CD4-positive, alpha-beta memory T cell (primary cell): ENCODE data around the gene DPF3. TPM values are rescaled to one million over a fixed set of nuclear protein-coding genes. Genes with fewer than 3 reads are reported as not detected.

Experiments used
- CTCF ChIA-PET: fragments of 350-600 bp; sonication (Branson Sonifier 250); formaldehyde crosslinking; loops from one replicate; lab custom pipeline; 2021; ENCODE audit warnings: inconsistent platforms; ENCODE audit not compliant: partially characterized antibody; lab: Charles Lee
- POLR2A ChIA-PET: fragments of 350-600 bp; sonication (Branson Sonifier 250); formaldehyde crosslinking; loops from one replicate; lab custom pipeline; 2021; ENCODE audit not compliant: partially characterized antibody; lab: Charles Lee
- DNase-seq, 5 donors: peaks; one replicate each; pipeline versions ENCODE4 v3.0.0 to v3.0.0-alpha.2; 2020 to 2022; ENCODE audit warnings: mixed read lengths in 1 of 5
- H3K27ac ChIP-seq: one replicate; pipeline ENCODE4 v1.7.0; 2013; ENCODE audit warnings: low read depth, low read length
- H3K27me3 ChIP-seq: 2 replicates; pipeline ENCODE4 v1.7.0; 2013; ENCODE audit warnings: mild to moderate bottlenecking, low read length, moderate library complexity; ENCODE audit not compliant: insufficient read depth
- H3K36me3 ChIP-seq: 2 replicates; pipeline ENCODE4 v1.7.0; 2013; ENCODE audit warnings: mild to moderate bottlenecking, low read length, moderate library complexity; ENCODE audit not compliant: insufficient read depth
- H3K4me1 ChIP-seq: 2 replicates; pipeline ENCODE4 v1.7.0; 2013; ENCODE audit warnings: mild to moderate bottlenecking, low read length, moderate library complexity; ENCODE audit not compliant: insufficient read depth
- H3K4me3 ChIP-seq, 2 donors: one replicate each; pipeline ENCODE4 v1.7.0; 2013; ENCODE audit warnings: low read length in 2 of 2, mild to moderate bottlenecking in 1 of 2
- H3K9me3 ChIP-seq, 2 donors: one replicate each; pipeline ENCODE4 v1.7.0; 2013; ENCODE audit warnings: low read length in 2 of 2, control low read depth in 1 of 2; ENCODE audit not compliant: control insufficient read depth in 1 of 2
- H3K27ac Mint-ChIP-seq, 7 donors: one replicate each; pipeline ENCODE4 v1.8.0; 2020 to 2021; ENCODE audit warnings: mixed read lengths in 7 of 7, mild to moderate bottlenecking in 6 of 7, inconsistent platforms in 3 of 7, moderate library complexity in 3 of 7
- H3K27me3 Mint-ChIP-seq, 2 donors: one replicate each; pipeline ENCODE4 v1.8.0; 2020 to 2021; ENCODE audit warnings: mixed read lengths in 2 of 2
- H3K36me3 Mint-ChIP-seq, 2 donors: one replicate each; pipeline ENCODE4 v1.8.0; 2020 to 2021; ENCODE audit warnings: mixed read lengths in 2 of 2, inconsistent platforms in 1 of 2, mild to moderate bottlenecking in 1 of 2
- H3K4me1 Mint-ChIP-seq, 4 donors: one replicate each; pipeline ENCODE4 v1.8.0; 2020 to 2021; ENCODE audit warnings: mixed read lengths in 4 of 4, mild to moderate bottlenecking in 1 of 4
- H3K4me3 Mint-ChIP-seq, 8 donors: one replicate each; pipeline ENCODE4 v1.8.0; 2020 to 2021; ENCODE audit warnings: mixed read lengths in 8 of 8, mild to moderate bottlenecking in 7 of 8, moderate library complexity in 6 of 8, inconsistent platforms in 3 of 8
- H3K9me3 Mint-ChIP-seq, 8 donors: one replicate each; pipeline ENCODE4 v1.8.0; 2020 to 2021; ENCODE audit warnings: mixed read lengths in 8 of 8, mild to moderate bottlenecking in 5 of 8, inconsistent platforms in 3 of 8, moderate library complexity in 1 of 8
- intact Hi-C: fragments of 100-400 bp; cut with micrococcal nuclease; formaldehyde crosslinking; loops from one replicate; pipeline ENCODE4 v1.15.1; 2023
- polyA plus RNA-seq, 2 donors: library from polyadenylated mRNA; unstranded; fragments of 300-500 nt; fragmentation: Illumina TruSeq; gene quantifications; one replicate each; pipeline ENCODE4 v1.2.3, GENCODE V29; 2021
- total RNA-seq, 2 experiments: library from RNA; stranded (reverse); gene quantifications; one replicate each; pipeline ENCODE4 v1.2.3, GENCODE V29; 2021

Gene DPF3
- total and polyA plus RNA-seq, 4 experiments from 2014 or later, result 0.25 to 0.35 TPM; not detected in 2

DNA sequence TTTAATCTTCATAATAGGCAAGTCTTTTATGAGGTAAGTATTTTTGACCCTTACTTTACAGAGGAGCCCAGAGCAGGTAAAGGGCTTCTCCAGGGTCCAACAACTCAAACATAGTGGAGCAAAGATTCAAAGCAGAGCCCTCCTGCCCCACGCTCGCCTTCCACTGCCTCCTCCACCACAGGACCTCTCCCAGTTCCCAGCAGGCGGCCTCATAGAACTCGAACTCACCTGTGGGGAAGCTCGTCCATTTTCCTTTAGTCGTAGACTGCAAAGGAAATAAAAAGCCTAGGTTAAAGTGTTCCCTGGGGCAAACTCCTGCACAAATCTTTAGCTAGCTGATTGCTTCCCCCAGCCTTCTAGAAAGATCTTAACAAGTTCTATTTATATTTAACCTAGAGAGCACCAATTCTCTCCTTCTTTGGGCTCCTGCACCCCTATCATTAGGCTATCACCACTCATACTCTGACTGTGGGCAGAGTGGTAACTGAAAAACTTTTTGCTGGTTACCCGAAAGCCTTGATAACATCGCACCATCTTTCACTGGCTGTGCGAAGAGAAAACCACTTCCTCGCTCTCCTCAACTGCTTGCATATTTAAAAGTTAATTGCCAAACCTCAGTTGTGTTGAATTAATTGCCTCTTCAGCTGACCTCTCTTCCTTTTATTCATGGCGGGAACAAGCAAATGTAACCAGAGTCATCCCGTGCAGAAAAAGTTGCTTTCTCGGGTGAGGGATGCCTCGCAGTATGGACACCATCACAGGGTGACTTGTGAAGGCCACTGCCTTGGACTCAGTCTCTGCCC lies 299.6 kb downstream of the DPF3 start:
- H3K4me3 ChIP-seq, result no peak overlapping the region
- Mint-ChIP-seq H3K27ac (peak overlapping the region; percentile 3 to 71 (median 54)), H3K4me3 (peak overlapping the region in 7 of 8 donors; percentile 22 to 78 (median 62)), H3K36me3 (no peaks in the 10 kb centered on the region), H3K9me3 (peaks cover 0 to 7% (median 2%) of the 10 kb centered on the region in 8 donors), H3K27me3 (peaks cover 0 to 3% of the 10 kb centered on the region in 2 donors), H3K4me1 (peaks cover 37 to 68% (median 52%) of the 10 kb centered on the region in 4 donors)
- DNase-seq, result peak; percentile 62 to 72 (median 67)
- H3K9me3 ChIP-seq, result no peaks in the 10 kb centered on the region
- ChIA-PET CTCF (interaction anchor here (1.1 to 1.3 kb wide), 2 partner anchors 9 to 308 kb away, joined by 4 read pairs; no protein-coding TSS in a partner anchor), POLR2A (no interaction called here)
- H3K4me1 ChIP-seq, result peaks cover 60% of the 10 kb centered on the region
- intact Hi-C loops, result loop anchor here (2.0 to 5.0 kb wide), 3 partner anchors 57 to 298 kb away; partner anchors contain the start of gene DPF3
- H3K27me3 ChIP-seq, result no peaks in the 10 kb centered on the region
- H3K27ac ChIP-seq, result no peak overlapping the region
- no peaks in the 10 kb centered on the region for H3K36me3 ChIP-seq

DNA sequence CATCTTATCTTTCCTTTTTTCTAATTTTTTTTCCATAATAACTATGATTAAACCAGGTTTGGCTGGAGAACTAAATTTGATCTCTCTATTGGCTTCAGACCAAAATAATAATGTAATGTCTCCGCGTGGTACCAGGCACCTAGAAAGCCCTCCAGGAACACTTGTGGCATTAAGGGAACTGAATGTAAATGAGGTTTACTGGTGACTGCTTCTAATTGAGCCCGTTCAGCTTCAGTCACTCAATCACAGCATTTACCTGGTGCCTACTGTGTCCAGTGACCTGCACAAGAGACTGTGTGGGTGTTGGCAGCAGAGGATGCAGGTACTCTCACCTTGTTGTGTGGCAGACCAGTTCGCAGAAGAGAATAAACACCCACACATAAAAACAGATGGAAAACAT lies 302.5 kb downstream of the DPF3 start:
- H3K9me3 Mint-ChIP-seq, result peaks cover 0 to 9% (median 2%) of the 10 kb centered on the region in 8 donors
- Histone ChIP-seq H3K36me3 (no peaks in the 10 kb centered on the region), H3K27ac (no peak overlapping the region), H3K9me3 (no peaks in the 10 kb centered on the region), H3K4me1 (peaks cover 60% of the 10 kb centered on the region), H3K27me3 (no peaks in the 10 kb centered on the region), H3K4me3 (no peak overlapping the region)
- peaks cover 0 to 3% of the 10 kb centered on the region in 2 donors for H3K27me3 Mint-ChIP-seq
- POLR2A ChIA-PET, result no interaction called here
- H3K4me3 Mint-ChIP-seq, result peak overlapping the region in 3 of 8 donors; percentile 15 to 32 (median 26)
- intact Hi-C loops, result loop anchor here (5.0 kb wide), 2 partner anchors 54 to 301 kb away; partner anchors contain the start of gene DPF3
- H3K36me3 Mint-ChIP-seq, result no peaks in the 10 kb centered on the region
- CTCF ChIA-PET, result no interaction called here
- H3K27ac Mint-ChIP-seq, result no peak overlapping the region
- DNase-seq, result no peak
- H3K4me1 Mint-ChIP-seq, result peaks cover 37 to 65% (median 52%) of the 10 kb centered on the region in 4 donors

DNA sequence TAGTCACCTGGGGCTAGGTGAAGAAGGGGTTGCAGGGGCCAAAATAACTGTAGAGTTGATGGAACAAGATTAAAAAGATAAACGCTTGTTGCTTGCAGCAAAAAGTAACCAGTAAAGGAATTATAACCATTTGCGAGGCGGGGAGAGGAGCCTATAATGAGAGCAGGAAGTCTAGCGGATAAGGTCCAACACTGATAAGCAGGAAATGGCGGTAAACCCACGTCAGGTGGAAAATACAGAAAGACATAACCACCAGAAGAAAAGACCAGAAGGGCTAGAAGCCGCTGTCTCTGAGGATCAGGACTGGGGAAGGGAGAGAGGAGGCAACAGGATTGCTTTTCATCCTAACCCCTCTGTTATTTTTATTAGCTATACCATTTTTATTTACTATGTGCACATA lies 303.3 kb downstream of the DPF3 start:
- peaks cover 0 to 6% of the 10 kb centered on the region in 2 donors for H3K36me3 Mint-ChIP-seq
- intact Hi-C loops, result loop anchor here (1.0 to 5.0 kb wide), 3 partner anchors 53 to 302 kb away; partner anchors contain the start of gene DPF3
- POLR2A ChIA-PET, result no interaction called here

DNA sequence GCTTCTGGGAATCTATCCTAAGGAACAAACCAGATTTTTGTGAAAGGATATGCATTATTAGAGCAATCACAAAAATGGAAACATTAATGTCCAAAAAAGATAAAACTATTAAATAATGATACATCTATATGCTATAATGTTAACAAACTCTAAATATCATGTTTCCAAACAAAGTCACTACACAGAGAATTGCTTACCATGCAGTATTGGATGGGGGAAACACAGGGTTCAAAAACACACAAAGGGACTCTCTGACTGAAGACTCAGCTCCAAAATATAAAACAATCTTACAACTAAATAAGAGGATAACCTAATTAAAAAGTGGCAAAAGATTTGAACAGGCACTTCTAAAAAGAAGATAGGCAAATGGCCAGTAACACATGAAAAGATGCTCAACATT lies 304.2 kb downstream of the DPF3 start:
- Mint-ChIP-seq H3K4me1 (peaks cover 24 to 47% (median 39%) of the 10 kb centered on the region in 4 donors), H3K4me3 (peak overlapping the region in 2 of 8 donors; percentile 20 to 31), H3K27ac (no peak overlapping the region), H3K36me3 (peaks cover 0 to 6% of the 10 kb centered on the region in 2 donors), H3K27me3 (peaks cover 0 to 3% of the 10 kb centered on the region in 2 donors), H3K9me3 (peaks cover 0 to 13% (median 2%) of the 10 kb centered on the region in 8 donors)
- Histone ChIP-seq H3K4me1 (peaks cover 48% of the 10 kb centered on the region), H3K9me3 (no peaks in the 10 kb centered on the region), H3K27ac (no peak overlapping the region), H3K36me3 (no peaks in the 10 kb centered on the region), H3K4me3 (no peak overlapping the region), H3K27me3 (no peaks in the 10 kb centered on the region)
- ChIA-PET CTCF (no interaction called here), POLR2A (no interaction called here)
- intact Hi-C loops, result loop anchor here (1.0 to 5.0 kb wide), 3 partner anchors 52 to 303 kb away; partner anchors contain the start of gene DPF3
- DNase-seq, result no peak

More for the DNA sequence above, 303.3 kb downstream of the DPF3 start:
- no peaks in the 10 kb centered on the region for H3K9me3 ChIP-seq
- H3K27me3 Mint-ChIP-seq, result peaks cover 0 to 3% of the 10 kb centered on the region in 2 donors
- peaks cover 0 to 13% (median 2%) of the 10 kb centered on the region in 8 donors for H3K9me3 Mint-ChIP-seq
- no peak overlapping the region for H3K4me3 ChIP-seq
- H3K4me3 Mint-ChIP-seq, result peak overlapping the region; percentile 47 to 84 (median 66)
- no peaks in the 10 kb centered on the region for H3K27me3 ChIP-seq
- peak; percentile 26 to 57 (median 31) for DNase-seq
- peak overlapping the region in 4 of 7 donors; percentile 3 to 53 (median 8) for H3K27ac Mint-ChIP-seq
- H3K36me3 ChIP-seq, result no peaks in the 10 kb centered on the region
- peaks cover 32 to 57% (median 46%) of the 10 kb centered on the region in 4 donors for H3K4me1 Mint-ChIP-seq
- CTCF ChIA-PET, result no interaction called here
- no peak overlapping the region for H3K27ac ChIP-seq
- H3K4me1 ChIP-seq, result peaks cover 57% of the 10 kb centered on the region

DNA sequence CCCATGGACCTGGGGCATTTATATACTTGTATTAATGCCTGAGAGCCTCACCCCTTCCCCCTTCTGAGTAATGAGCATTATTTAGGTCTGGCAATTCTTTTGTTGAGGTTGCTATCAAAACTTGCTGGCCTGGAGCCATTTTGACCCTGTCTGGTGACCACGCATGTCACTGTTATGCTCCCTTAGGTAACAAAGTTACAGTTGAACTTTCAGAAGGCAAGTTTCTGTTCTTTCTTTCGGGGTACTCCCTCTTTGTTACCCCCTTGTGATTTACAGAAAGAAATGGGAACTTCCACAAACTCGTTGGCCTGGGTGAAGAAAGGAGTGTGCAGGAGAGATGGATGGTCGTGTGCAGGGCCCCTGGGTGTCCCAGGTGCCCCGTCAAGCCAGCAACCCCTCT lies 305.4 kb downstream of the DPF3 start:
- H3K27ac ChIP-seq, result no peak overlapping the region
- Mint-ChIP-seq H3K36me3 (peaks cover 0 to 6% of the 10 kb centered on the region in 2 donors), H3K4me1 (peaks cover 16 to 36% (median 29%) of the 10 kb centered on the region in 4 donors), H3K27me3 (peaks cover 3% of the 10 kb centered on the region in 2 donors), H3K4me3 (no peak overlapping the region), H3K27ac (no peak overlapping the region), H3K9me3 (peaks cover 0 to 13% (median 3%) of the 10 kb centered on the region in 8 donors)
- no peak overlapping the region for H3K4me3 ChIP-seq
- H3K9me3 ChIP-seq, result no peaks in the 10 kb centered on the region
- peaks cover 36% of the 10 kb centered on the region for H3K4me1 ChIP-seq
- no peaks in the 10 kb centered on the region for H3K36me3 ChIP-seq
- ChIA-PET POLR2A (no interaction called here), CTCF (no interaction called here)
- intact Hi-C loops, result no loop called here
- DNase-seq, result no peak
- H3K27me3 ChIP-seq, result no peaks in the 10 kb centered on the region

DNA sequence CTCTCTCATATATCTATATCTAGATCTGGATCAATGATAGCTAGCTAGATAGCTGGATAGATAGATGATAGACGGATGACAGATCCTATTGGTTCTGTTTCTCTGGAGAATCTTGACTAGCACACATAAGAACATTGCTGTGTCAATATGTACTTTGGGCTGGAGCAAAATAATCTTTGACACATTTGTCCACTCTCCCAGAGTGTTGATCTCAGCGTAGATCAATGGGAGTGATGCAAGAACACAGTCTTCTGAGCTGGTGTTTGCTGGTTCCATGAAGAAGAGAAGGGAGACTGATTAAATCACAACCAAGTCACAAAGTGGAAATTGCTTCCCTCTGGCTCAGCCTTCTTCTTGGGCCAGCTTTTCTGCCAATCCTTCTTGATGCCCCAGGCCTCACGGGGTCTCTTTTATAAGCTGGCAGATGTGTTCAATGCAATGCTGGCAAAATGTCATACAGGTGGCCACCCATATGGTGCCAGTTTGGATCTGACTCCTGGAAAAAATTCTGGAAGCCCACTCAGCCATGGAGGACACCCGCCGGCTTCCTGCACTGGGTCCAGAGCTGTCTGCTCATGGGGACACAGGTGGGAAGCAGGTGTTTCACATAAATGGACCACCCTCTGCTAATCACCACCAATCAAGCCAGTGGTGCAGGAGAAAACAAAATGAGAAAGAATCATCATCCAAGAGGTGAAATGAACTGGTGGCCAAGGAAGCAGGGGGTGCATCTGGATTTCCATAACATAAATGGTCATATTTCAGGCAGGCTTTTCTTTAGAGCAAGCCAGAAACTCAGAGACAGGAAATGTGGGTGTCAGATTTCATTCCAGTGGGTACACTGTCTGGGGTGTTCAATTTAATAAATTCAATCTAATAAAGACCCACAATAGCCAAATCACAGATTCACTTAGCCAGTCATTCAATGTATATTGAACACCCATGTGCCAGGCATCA lies 310.3 kb downstream of the DPF3 start:
- peaks cover 0 to 6% of the 10 kb centered on the region in 2 donors for H3K36me3 Mint-ChIP-seq
- ChIA-PET POLR2A (no interaction called here), CTCF (no interaction called here)
- no peak for DNase-seq
- H3K4me3 ChIP-seq, result no peak overlapping the region
- peaks cover 0 to 2% (median 0%) of the 10 kb centered on the region in 4 donors for H3K4me1 Mint-ChIP-seq
- no peaks in the 10 kb centered on the region for H3K27me3 ChIP-seq
- H3K36me3 ChIP-seq, result no peaks in the 10 kb centered on the region
- H3K9me3 ChIP-seq, result no peaks in the 10 kb centered on the region
- H3K27ac ChIP-seq, result no peak overlapping the region
- H3K4me1 ChIP-seq, result no peaks in the 10 kb centered on the region
- intact Hi-C loops, result no loop called here
- peaks cover 0 to 12% (median 1%) of the 10 kb centered on the region in 8 donors for H3K9me3 Mint-ChIP-seq
- no peak overlapping the region for H3K4me3 Mint-ChIP-seq
- peaks cover 0 to 3% of the 10 kb centered on the region in 2 donors for H3K27me3 Mint-ChIP-seq
- no peak overlapping the region for H3K27ac Mint-ChIP-seq
